GM13976 (cell line): Measurements from ENCODE around the gene SLC6A19.

Experiments used
- DNase-seq: peaks from one replicate; pipeline ENCODE4 v3.0.0; 2012; ENCODE audit warnings: low spot score
- in situ Hi-C: fragments of 300-500 bp; cut with MboI; formaldehyde crosslinking; loops from one replicate; pipeline ENCODE4 v1.12.0; 2022; ENCODE audit warnings: low sequenced_read_pairs, mixed read lengths, inconsistent platforms; ENCODE audit not compliant: unreplicated experiment
- TF ChIP-seq, protein P1 (sequence below): IDR thresholded peaks from 2 replicates; pipeline ENCODE4 v1.5.1; 2012; ENCODE audit warnings: borderline replicate concordance, mild to moderate bottlenecking; ENCODE audit not compliant: insufficient read depth; ENCODE audit errors: extremely low read depth, missing control alignments, control extremely low read depth

Gene SLC6A19

DNA sequence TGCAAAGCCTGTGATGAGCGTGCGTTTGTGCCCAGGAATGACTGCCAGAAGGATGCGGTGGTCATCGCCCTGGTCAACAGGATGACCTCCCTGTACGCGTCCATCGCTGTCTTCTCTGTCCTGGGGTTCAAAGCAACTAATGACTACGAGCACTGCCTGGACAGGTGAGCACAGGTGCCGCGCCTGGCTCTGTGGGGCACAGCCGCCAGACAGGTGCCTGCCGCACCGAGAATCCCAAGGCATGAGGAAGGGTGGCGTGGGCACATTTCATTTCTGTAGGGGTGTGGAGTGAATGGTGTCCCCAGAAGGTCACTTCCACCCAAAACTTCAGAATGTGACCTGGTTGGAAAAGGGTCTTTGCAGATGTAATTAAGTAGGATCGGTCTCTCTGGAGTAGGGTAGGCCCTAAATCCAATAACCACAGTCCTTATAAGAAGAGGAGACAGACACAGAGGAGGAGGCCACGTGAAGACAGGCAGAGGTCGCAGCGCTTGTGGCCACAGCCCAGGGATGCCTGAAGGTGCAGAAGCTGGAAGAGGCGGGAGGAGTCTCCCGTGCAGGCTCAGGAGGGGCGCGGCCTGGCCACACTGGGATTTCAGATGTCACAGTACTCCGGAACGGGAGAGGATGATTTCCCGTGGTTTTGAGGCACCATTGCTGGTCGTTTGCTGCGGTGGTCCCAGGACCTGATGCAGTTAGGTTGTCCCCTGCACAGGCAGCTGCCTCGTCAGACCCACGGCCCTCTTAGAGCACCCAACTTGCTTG is 39.3 kb downstream of the SLC6A19 start:
- no peak for DNase-seq
- in situ Hi-C loops: no loop called here
- TF ChIP-seq, protein P1, sequence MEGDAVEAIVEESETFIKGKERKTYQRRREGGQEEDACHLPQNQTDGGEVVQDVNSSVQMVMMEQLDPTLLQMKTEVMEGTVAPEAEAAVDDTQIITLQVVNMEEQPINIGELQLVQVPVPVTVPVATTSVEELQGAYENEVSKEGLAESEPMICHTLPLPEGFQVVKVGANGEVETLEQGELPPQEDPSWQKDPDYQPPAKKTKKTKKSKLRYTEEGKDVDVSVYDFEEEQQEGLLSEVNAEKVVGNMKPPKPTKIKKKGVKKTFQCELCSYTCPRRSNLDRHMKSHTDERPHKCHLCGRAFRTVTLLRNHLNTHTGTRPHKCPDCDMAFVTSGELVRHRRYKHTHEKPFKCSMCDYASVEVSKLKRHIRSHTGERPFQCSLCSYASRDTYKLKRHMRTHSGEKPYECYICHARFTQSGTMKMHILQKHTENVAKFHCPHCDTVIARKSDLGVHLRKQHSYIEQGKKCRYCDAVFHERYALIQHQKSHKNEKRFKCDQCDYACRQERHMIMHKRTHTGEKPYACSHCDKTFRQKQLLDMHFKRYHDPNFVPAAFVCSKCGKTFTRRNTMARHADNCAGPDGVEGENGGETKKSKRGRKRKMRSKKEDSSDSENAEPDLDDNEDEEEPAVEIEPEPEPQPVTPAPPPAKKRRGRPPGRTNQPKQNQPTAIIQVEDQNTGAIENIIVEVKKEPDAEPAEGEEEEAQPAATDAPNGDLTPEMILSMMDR: no peak

DNA sequence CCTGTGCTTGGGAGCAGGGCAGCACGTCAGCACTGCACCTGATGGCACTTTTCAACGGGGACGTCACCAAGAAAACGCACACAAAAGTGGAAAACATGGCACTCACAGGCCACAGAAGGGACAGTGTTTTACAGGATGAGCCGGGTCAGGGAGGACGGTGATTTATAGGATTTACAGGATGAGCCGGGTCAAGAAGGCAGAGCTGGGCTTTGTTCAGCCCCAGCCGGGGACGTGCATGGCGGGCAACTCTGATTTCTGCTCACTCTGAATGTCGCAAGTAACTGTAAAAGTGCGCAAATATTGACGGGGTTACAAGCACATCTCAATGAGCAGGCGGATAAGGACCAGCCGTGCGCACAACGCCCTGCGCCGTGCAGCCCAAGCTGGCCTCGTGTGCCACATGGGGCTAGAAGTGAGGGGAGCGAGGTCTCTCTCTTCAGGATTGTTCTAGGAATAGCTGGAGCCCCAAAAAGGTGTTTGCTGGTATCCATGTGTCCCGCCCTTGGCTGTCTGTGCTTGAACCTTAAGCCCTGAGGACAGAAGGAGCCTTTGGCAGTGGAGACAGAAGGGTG is 40.2 kb downstream of the SLC6A19 start:
- DNase-seq: no peak
- in situ Hi-C loops: no loop called here
- TF ChIP-seq, protein P1: no peak

DNA sequence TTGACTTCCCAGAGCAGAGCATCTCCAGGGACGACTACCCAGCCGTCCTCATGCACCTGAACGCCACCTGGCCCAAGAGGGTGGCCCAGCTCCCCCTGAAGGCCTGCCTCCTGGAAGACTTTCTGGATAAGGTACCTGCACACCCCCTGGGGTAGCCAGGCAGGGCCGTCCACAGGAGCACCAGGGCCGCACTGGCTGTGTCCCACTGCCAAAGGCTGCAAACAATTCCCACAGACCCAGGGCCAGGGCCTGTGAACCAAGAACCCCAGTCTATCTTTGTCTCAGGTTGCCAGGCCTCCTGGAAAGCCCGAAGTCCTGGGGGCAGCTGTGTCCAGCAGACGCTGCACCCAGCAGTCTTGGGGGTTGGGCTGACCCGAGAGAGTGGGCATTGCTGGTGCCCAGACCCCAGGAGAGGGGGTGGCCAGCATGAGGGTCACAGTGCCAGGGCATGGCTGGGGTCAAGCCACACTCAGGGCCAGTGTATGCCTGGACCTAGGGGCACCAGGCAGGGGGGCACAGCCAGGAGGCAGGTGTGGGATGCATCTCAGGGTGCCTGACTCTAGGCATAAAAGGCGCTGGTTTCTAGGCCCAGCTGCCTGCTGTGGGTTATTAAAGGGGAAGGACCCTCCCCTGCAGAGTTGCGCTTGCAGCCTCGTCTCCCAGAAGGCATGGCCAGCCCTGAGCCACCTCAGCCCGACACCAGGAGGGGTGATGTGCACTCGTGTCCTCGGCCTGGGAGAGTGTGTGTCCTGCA is 41.5 kb downstream of the SLC6A19 start:
- in situ Hi-C loops: no loop called here
- TF ChIP-seq, protein P1: no peak
- DNase-seq: no peak

DNA sequence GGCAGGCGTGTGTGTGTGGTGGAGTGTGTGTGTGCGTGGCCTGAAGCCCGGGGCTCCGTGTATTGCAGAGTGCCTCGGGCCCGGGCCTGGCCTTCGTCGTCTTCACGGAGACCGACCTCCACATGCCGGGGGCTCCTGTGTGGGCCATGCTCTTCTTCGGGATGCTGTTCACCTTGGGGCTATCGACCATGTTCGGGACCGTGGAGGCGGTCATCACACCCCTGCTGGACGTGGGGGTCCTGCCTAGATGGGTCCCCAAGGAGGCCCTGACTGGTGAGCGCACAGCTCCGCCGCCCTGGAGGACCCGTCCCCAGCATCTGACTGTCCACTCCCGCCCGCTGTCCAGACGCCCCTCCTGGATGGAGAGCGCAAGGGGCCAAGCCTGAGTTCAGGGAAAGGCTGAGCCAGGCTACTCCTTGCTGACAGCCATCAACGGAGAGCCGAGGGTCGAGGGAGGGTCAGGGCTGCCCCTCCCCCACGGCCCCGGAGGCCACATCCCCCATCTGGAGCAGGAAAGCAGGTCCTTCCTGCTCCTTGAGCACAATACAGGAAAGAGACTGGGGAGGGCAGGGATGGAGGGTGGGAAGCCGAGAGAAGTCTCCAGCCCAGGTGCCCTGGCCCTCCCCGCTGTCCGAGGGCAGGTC is 42.2 kb downstream of the SLC6A19 start:
- TF ChIP-seq, protein P1: no peak
- in situ Hi-C loops: no loop called here
- DNase-seq: no peak

DNA sequence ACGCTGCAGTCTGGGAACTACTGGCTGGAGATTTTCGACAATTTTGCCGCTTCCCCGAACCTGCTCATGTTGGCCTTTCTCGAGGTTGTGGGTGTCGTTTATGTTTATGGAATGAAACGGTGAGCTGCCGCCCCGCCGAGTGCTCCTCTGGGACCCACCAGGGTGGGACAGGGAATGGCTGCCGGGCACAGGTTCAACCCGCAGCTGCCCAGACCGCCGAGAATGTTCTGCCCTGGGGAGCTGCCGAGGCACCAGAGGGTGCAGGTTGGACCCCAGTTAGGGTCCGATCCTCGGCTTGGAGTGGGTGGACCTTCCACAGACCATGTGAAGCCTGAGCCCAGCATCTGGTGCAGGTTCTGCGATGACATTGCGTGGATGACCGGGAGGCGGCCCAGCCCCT is 42.9 kb downstream of the SLC6A19 start:
- TF ChIP-seq, protein P1: no peak
- no peak for DNase-seq
- in situ Hi-C loops: no loop called here

DNA sequence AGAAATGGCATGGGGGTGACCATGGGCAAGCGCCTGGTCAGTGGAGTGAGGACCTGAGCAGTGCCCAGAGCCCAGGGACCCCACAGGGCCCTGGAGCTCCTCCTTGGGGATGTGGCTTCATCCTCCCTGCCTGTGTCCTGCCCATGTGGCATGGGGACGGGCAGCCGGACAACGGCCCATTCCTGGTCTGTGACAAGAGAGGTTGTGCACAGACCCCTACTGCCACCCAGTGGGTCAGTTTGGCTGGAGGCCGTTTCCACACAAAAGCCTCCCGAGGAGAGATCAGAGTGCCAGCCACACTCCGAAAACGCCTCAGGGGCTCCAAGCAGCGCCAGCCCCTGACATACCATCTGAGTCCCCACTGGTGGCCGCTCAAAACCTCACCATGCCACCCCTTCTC is 43.6 kb downstream of the SLC6A19 start:
- TF ChIP-seq, protein P1: no peak
- in situ Hi-C loops: no loop called here
- no peak for DNase-seq
